Measurements from ENCODE around the gene PDCD1.

Gene PDCD1

DNA sequence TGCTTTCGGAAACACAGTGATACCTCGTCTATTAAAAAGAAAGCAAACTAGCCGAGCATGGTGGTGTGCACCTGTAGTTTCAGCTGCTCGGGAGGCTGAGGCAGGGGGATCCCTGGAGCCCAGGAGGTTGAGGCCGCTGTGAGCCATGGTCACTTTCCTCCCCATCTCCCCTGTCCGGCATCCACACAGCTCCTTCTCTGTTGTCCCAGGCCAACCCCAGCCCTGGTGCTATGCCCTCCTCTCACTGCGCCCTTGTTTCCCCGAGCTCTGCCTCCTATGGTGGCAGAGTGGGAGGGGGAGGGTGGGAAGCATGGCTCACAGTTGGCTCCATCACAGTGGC is 26.2 kb upstream of the PDCD1 start:
- Histone ChIP-seq H3F3A (ENCODE audit: low read depth) (peaks cover 5% of the 10 kb centered on the region; the same call in 1 of the 2 replicates), H3K79me2 (ENCODE audit: insufficient read depth, low read length) (peaks cover 14% of the 10 kb centered on the region; the same call in 1 of the 2 replicates), H3K36me3 (ENCODE audit: insufficient read depth, low read length) (no peaks in the 10 kb centered on the region), H3K27me3 (ENCODE audit: insufficient read depth, low read length, poor library complexity, severe bottlenecking) (no peaks in the 10 kb centered on the region), H3K9ac (ENCODE audit: low read depth, low read length, poor library complexity, severe bottlenecking) (peak overlapping the region; percentile 25), H2AFZ (ENCODE audit: low read length) (no peak overlapping the region), H4K20me1 (ENCODE audit: insufficient read depth, low read length, poor library complexity, severe bottlenecking) (no peaks in the 10 kb centered on the region), H3K4me1 (ENCODE audit: insufficient read depth, low read length, poor library complexity, severe bottlenecking) (peaks cover 61% of the 10 kb centered on the region), H3K4me2 (ENCODE audit: low read depth, low read length, poor library complexity, severe bottlenecking) (peak overlapping the region; percentile 65), H3K9me2 (replicated peaks; ENCODE audit: low read depth, low read length) (no peaks in the 10 kb centered on the region), H3K4me3 (ENCODE audit: low read length, poor library complexity, severe bottlenecking) (peak overlapping the region; percentile 11), H3K9me3 (ENCODE audit: insufficient read depth, low read depth, low read length) (no peaks in the 10 kb centered on the region)
- TF ChIP-seq, protein P1, sequence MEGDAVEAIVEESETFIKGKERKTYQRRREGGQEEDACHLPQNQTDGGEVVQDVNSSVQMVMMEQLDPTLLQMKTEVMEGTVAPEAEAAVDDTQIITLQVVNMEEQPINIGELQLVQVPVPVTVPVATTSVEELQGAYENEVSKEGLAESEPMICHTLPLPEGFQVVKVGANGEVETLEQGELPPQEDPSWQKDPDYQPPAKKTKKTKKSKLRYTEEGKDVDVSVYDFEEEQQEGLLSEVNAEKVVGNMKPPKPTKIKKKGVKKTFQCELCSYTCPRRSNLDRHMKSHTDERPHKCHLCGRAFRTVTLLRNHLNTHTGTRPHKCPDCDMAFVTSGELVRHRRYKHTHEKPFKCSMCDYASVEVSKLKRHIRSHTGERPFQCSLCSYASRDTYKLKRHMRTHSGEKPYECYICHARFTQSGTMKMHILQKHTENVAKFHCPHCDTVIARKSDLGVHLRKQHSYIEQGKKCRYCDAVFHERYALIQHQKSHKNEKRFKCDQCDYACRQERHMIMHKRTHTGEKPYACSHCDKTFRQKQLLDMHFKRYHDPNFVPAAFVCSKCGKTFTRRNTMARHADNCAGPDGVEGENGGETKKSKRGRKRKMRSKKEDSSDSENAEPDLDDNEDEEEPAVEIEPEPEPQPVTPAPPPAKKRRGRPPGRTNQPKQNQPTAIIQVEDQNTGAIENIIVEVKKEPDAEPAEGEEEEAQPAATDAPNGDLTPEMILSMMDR (conservative IDR thresholded peaks at IDR 0.05; ENCODE audit: low read length) = no peak
- no peak for TF ChIP-seq EZH2phosphoT487 (IDR thresholded peaks at IDR 0.05; ENCODE audit: borderline replicate concordance)

DNA sequence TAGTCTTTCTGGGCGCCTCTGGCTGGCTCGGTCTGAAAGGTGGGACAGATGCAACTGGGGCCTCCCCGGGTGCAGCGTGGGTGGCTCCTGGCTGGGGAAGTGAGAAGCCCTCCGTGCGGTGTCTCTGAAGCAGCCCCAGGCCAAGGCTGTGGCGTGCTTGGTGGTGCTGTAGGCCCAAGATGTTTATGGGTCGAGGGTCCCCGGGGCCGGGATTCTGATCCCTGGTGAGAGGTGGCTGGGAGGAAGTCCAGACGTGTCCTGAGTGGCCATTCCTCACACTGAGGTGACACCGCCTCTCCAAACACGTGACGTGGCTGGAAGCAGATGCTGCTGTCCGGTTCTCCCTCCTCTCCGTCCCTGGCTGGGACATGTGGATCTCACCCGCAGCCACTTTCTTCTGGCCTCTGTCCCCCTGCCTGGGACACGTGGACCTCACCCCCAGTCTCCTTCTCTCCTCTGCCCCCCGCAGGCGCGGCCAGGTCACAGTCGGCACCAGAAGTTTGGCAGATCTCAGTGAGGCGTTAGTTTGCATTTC is 23.5 kb upstream of the PDCD1 start:
- Histone ChIP-seq H3K4me1 (ENCODE audit: insufficient read depth, low read length, poor library complexity, severe bottlenecking) (peaks cover 55% of the 10 kb centered on the region), H2AFZ (ENCODE audit: low read length) (peak overlapping the region; percentile 23; the same call in 1 of the 2 replicates), H3K4me2 (ENCODE audit: low read depth, low read length, poor library complexity, severe bottlenecking) (peak overlapping the region; percentile 95), H3K79me2 (ENCODE audit: insufficient read depth, low read length) (peaks cover 14% of the 10 kb centered on the region; the same call in 1 of the 2 replicates), H3K9me3 (ENCODE audit: insufficient read depth, low read depth, low read length) (no peaks in the 10 kb centered on the region), H3K27me3 (ENCODE audit: insufficient read depth, low read length, poor library complexity, severe bottlenecking) (no peaks in the 10 kb centered on the region), H3K36me3 (ENCODE audit: insufficient read depth, low read length) (no peaks in the 10 kb centered on the region), H3F3A (ENCODE audit: low read depth) (no peaks in the 10 kb centered on the region), H3K9me2 (replicated peaks; ENCODE audit: low read depth, low read length) (no peaks in the 10 kb centered on the region), H3K9ac (ENCODE audit: low read depth, low read length, poor library complexity, severe bottlenecking) (peak overlapping the region; percentile 75), H4K20me1 (ENCODE audit: insufficient read depth, low read length, poor library complexity, severe bottlenecking) (no peaks in the 10 kb centered on the region), H3K4me3 (ENCODE audit: low read length, poor library complexity, severe bottlenecking) (peak overlapping the region; percentile 78)
- no peak for TF ChIP-seq EZH2phosphoT487 (IDR thresholded peaks at IDR 0.05; ENCODE audit: borderline replicate concordance)
- TF ChIP-seq, protein P1 (conservative IDR thresholded peaks at IDR 0.05; ENCODE audit: low read length) = peak; percentile 59

- H3K4me3 ChIP-seq (ENCODE audit: low read length, poor library complexity, severe bottlenecking) = peak overlapping the region; percentile 78
- H3K27me3 ChIP-seq (ENCODE audit: insufficient read depth, low read length, poor library complexity, severe bottlenecking) = no peaks in the 10 kb centered on the region
- no peaks in the 10 kb centered on the region for H3K36me3 ChIP-seq (ENCODE audit: insufficient read depth, low read length)
- peaks cover 14% of the 10 kb centered on the region; the same call in 1 of the 2 replicates for H3K79me2 ChIP-seq (ENCODE audit: insufficient read depth, low read length)
- TF ChIP-seq, protein P1 (conservative IDR thresholded peaks at IDR 0.05; ENCODE audit: low read length) = no peak
- no peak for TF ChIP-seq EZH2phosphoT487 (IDR thresholded peaks at IDR 0.05; ENCODE audit: borderline replicate concordance)
- H2AFZ ChIP-seq (ENCODE audit: low read length) = peak overlapping the region; percentile 85
- H3K9me2 ChIP-seq (replicated peaks; ENCODE audit: low read depth, low read length) = no peaks in the 10 kb centered on the region
- H3K4me1 ChIP-seq (ENCODE audit: insufficient read depth, low read length, poor library complexity, severe bottlenecking) = peaks cover 39% of the 10 kb centered on the region
- H3K4me2 ChIP-seq (ENCODE audit: low read depth, low read length, poor library complexity, severe bottlenecking) = peak overlapping the region; percentile 78
- no peaks in the 10 kb centered on the region for H3F3A ChIP-seq (ENCODE audit: low read depth)
- peak overlapping the region; percentile 75 for H3K9ac ChIP-seq (ENCODE audit: low read depth, low read length, poor library complexity, severe bottlenecking)
- no peaks in the 10 kb centered on the region for H4K20me1 ChIP-seq (ENCODE audit: insufficient read depth, low read length, poor library complexity, severe bottlenecking)
- H3K9me3 ChIP-seq (ENCODE audit: insufficient read depth, low read depth, low read length) = no peaks in the 10 kb centered on the region
These were observed 21.8 kb upstream of the PDCD1 start for GRCh38 chr2:241880311-241881073.

All from Loucy (cell line).